Measurements from ENCODE around the gene WNT11.
"Not testable (repeated sequence)": the region's sequence is repeated elsewhere in the genome, so short reads cannot be mapped to it uniquely, and the experiment has no call there.

The WNT11 gene

DNA sequence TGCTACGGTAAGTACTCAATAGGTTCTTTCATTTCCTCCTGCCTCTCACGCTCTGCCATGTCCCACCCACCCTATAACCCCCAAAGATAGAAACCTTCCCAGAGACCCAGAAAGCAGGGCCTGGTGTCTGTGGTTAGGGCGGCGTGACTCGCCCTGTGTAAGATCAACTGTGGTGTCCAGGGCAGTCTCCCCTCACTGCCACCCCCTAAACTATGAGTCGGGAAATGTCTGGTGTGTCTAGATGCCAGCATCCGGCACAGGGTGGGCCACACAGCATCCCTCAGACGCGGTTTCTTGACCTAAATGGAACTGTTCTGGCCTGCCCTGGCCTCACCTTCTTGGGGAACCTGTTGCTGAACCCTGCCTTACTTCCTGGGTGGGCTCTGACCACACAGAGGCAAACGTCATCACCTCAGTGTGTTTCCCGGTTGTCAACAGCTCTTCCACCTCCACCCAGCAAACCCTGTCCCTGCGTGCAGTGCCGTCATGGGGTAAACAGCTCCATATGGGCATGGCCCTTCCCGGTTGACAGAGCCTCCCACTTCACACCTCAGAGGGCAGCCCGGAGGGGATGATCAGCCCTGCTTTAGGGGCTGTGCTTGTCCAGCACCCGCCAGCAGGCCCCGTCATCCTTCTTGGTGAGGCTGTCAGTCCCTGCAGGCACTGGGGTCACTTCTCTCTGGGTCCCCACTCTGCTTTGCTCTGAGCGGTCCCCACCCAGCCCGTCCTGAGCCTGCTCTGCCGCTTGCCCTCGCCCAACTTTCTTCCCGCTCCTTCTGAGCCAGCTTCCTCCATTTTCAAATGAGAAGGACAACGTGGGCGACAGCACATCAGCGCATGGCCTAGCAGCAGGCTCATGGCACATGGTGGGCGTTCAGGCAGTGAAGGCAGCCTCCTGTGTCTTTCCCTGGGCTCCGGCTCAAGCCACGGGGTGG, 6.0 kb downstream of the WNT11 start:
- WGBS (ENCODE audit: extremely low coverage, insufficient coverage, low lambda C conversion rate): no CpG with 5 or more reads among the region's 28 CpGs
- DNase-seq: no peak
- Histone ChIP-seq H3K4me3 (ENCODE audit: low read length) (no peak overlapping the region), H3K36me3 (ENCODE audit: control insufficient read depth, insufficient read depth, low read length) (no peaks in the 10 kb centered on the region), H3K9ac (ENCODE audit: low read length) (no peak overlapping the region), H4K8ac (ENCODE audit: low read depth, low read length) (no peak overlapping the region), H3K56ac (ENCODE audit: low read length) (no peak overlapping the region), H2BK15ac (replicated peaks; ENCODE audit: low read depth) (no peak overlapping the region), H3K27ac (ENCODE audit: low read depth, low read length) (no peak overlapping the region), H2BK5ac (ENCODE audit: low read length) (no peak overlapping the region), H2AK5ac (ENCODE audit: low read length) (no peak overlapping the region), H3K79me2 (ENCODE audit: control insufficient read depth, insufficient read depth, low read length) (no peaks in the 10 kb centered on the region), H3K4me2 (ENCODE audit: low read length) (no peak overlapping the region), H3K18ac (ENCODE audit: low read length) (no peak overlapping the region), H2BK120ac (ENCODE audit: low read depth, low read length) (no peak overlapping the region), H3K79me1 (ENCODE audit: low read length) (no peaks in the 10 kb centered on the region), H3K23ac (ENCODE audit: low read length) (no peak overlapping the region), H3K4me1 (ENCODE audit: control insufficient read depth, low read depth, low read length) (no peaks in the 10 kb centered on the region), H4K5ac (ENCODE audit: low read length) (no peak overlapping the region), H3K4ac (ENCODE audit: low read depth, low read length) (no peak overlapping the region), H3K27me3 (ENCODE audit: insufficient read depth, low read length, poor library complexity) (peaks cover 6% of the 10 kb centered on the region)

DNA sequence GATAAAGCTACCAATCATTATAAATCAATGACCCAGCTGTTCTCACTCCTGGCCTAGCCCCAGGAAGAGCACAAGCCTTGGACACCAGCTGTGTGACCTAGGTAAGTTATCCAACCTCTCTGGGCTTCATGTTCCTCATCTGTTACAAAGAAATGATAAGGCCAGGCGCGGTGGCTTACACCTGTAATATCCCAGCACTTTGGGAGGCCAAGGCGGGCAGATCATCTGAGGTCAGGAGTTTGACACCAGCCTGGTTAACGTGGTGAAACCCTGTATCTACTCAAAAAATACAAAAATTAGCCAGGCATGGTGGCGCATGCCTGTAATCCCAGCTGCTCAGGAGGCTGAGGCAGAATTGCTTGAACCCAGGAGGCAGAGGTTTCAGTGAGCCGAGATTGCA, 7.6 kb downstream of the WNT11 start:
- not testable (repeated sequence) for H3K23ac ChIP-seq (ENCODE audit: low read length); H3K4me2 ChIP-seq (ENCODE audit: low read length); H2BK15ac ChIP-seq (replicated peaks; ENCODE audit: low read depth); H2BK5ac ChIP-seq (ENCODE audit: low read length); H3K18ac ChIP-seq (ENCODE audit: low read length); H3K27ac ChIP-seq (ENCODE audit: low read depth, low read length); H3K4ac ChIP-seq (ENCODE audit: low read depth, low read length); H3K56ac ChIP-seq (ENCODE audit: low read length); H3K4me1 ChIP-seq (ENCODE audit: control insufficient read depth, low read depth, low read length); H3K9ac ChIP-seq (ENCODE audit: low read length); H2AK5ac ChIP-seq (ENCODE audit: low read length); H4K8ac ChIP-seq (ENCODE audit: low read depth, low read length); H3K27me3 ChIP-seq (ENCODE audit: insufficient read depth, low read length, poor library complexity); H3K79me2 ChIP-seq (ENCODE audit: control insufficient read depth, insufficient read depth, low read length); H4K5ac ChIP-seq (ENCODE audit: low read length); H3K4me3 ChIP-seq (ENCODE audit: low read length); H3K79me1 ChIP-seq (ENCODE audit: low read length); DNase-seq; H2BK120ac ChIP-seq (ENCODE audit: low read depth, low read length); H3K36me3 ChIP-seq (ENCODE audit: control insufficient read depth, insufficient read depth, low read length)
- no CpG with 5 or more reads among the region's 6 CpGs for WGBS (ENCODE audit: extremely low coverage, insufficient coverage, low lambda C conversion rate)

DNA sequence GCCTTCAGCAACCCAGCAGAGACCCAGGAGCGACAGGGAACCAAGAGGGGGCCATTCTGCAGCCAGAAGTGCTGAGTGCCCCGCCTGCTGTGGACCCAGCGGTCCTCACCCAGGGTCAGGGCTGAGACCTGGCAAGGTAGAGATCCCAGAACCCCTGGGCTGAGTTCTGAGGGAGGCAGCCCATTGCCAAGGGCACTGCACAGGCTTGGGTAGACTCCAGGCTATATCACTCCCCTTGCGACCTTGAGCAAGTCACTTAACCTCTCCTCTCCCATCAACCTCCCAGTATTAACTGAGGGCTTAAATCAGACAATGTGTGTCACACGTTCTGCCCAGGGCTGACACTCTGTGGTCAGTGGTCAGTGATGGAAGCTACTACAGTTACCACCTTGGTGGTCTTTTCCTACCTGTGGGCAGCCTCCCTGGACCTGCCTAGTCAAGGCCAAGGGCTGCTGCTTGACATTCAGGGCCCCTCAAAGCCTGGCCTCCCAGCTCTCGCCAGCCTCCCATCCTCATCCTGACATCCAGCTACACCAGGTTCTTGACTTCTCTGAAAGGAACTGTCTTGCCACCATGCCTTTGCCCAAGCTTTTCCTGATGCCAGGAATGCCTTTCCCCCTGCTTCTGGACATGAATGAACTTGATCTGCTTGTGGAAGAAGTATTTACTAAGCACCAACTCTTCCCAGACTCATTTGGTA, 8.2 kb downstream of the WNT11 start:
- Histone ChIP-seq H2BK120ac (ENCODE audit: low read depth, low read length) (no peak overlapping the region), H2AK5ac (ENCODE audit: low read length) (no peak overlapping the region), H3K27me3 (ENCODE audit: insufficient read depth, low read length, poor library complexity) (no peaks in the 10 kb centered on the region), H3K4me3 (ENCODE audit: low read length) (no peak overlapping the region), H3K79me1 (ENCODE audit: low read length) (no peaks in the 10 kb centered on the region), H3K79me2 (ENCODE audit: control insufficient read depth, insufficient read depth, low read length) (no peaks in the 10 kb centered on the region), H3K56ac (ENCODE audit: low read length) (no peak overlapping the region), H4K8ac (ENCODE audit: low read depth, low read length) (no peak overlapping the region), H3K27ac (ENCODE audit: low read depth, low read length) (no peak overlapping the region), H3K23ac (ENCODE audit: low read length) (no peak overlapping the region), H3K4ac (ENCODE audit: low read depth, low read length) (no peak overlapping the region), H3K4me1 (ENCODE audit: control insufficient read depth, low read depth, low read length) (no peaks in the 10 kb centered on the region), H2BK5ac (ENCODE audit: low read length) (no peak overlapping the region), H3K9ac (ENCODE audit: low read length) (no peak overlapping the region), H3K4me2 (ENCODE audit: low read length) (no peak overlapping the region), H4K5ac (ENCODE audit: low read length) (no peak overlapping the region), H3K36me3 (ENCODE audit: control insufficient read depth, insufficient read depth, low read length) (no peaks in the 10 kb centered on the region), H2BK15ac (replicated peaks; ENCODE audit: low read depth) (no peak overlapping the region), H3K18ac (ENCODE audit: low read length) (no peak overlapping the region)
- WGBS (ENCODE audit: extremely low coverage, insufficient coverage, low lambda C conversion rate): no CpG with 5 or more reads among the region's 6 CpGs
- no peak for DNase-seq

DNA sequence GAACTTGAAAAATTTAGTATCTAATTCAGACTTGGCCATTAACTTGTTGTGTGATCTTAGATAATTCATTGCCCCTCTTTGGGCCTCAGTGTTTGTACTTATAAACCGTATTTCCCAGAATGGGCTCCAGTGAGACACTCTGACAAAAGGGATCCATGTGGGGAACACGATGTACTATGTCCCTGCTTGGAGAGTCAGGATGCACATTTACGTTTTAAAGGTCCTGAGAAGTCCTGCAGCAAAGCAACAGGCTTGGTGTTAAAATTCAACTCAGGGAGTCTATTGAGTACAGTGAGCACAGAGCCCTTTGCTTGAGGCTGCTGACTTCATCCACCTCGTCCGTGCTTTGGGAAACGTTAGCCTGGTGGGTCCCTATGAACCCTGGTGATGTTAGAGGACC, 9.0 kb downstream of the WNT11 start:
- no peaks in the 10 kb centered on the region for H3K27me3 ChIP-seq (ENCODE audit: insufficient read depth, low read length, poor library complexity)
- H2BK15ac ChIP-seq (replicated peaks; ENCODE audit: low read depth): no peak overlapping the region
- no peak overlapping the region for H3K9ac ChIP-seq (ENCODE audit: low read length)
- no peaks in the 10 kb centered on the region for H3K4me1 ChIP-seq (ENCODE audit: control insufficient read depth, low read depth, low read length)
- no peak overlapping the region for H3K4me3 ChIP-seq (ENCODE audit: low read length)
- H4K8ac ChIP-seq (ENCODE audit: low read depth, low read length): no peak overlapping the region
- H3K18ac ChIP-seq (ENCODE audit: low read length): no peak overlapping the region
- no peaks in the 10 kb centered on the region for H3K36me3 ChIP-seq (ENCODE audit: control insufficient read depth, insufficient read depth, low read length)
- DNase-seq: no peak
- H3K4ac ChIP-seq (ENCODE audit: low read depth, low read length): no peak overlapping the region
- H4K5ac ChIP-seq (ENCODE audit: low read length): no peak overlapping the region
- no peak overlapping the region for H2AK5ac ChIP-seq (ENCODE audit: low read length)
- H3K79me1 ChIP-seq (ENCODE audit: low read length): no peaks in the 10 kb centered on the region
- no peak overlapping the region for H2BK120ac ChIP-seq (ENCODE audit: low read depth, low read length)
- H3K27ac ChIP-seq (ENCODE audit: low read depth, low read length): no peak overlapping the region
- H3K23ac ChIP-seq (ENCODE audit: low read length): no peak overlapping the region
- no CpG with 5 or more reads among the region's 6 CpGs for WGBS (ENCODE audit: extremely low coverage, insufficient coverage, low lambda C conversion rate)
- no peak overlapping the region for H3K4me2 ChIP-seq (ENCODE audit: low read length)
- no peaks in the 10 kb centered on the region for H3K79me2 ChIP-seq (ENCODE audit: control insufficient read depth, insufficient read depth, low read length)
- H2BK5ac ChIP-seq (ENCODE audit: low read length): no peak overlapping the region
- no peak overlapping the region for H3K56ac ChIP-seq (ENCODE audit: low read length)

DNA sequence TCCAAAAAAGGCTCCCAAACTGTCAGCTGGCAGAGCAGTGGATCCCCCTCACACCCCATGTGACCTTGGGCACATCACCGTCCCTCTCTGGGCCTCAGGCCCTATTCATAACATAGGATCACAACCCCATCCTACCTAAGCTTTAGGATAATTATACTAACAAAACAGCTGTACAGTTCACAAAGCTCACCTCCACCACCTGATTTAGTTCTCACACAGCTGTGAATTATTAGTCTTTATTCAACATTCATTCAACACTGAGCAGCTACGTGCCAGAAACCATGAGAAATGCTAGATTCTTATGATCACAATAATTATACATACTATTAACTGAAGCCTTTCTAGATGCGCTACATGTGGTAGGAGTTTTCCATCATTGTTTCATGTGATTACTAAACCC, 9.5 kb downstream of the WNT11 start:
- Histone ChIP-seq H2BK5ac (ENCODE audit: low read length) (no peak overlapping the region), H3K4me1 (ENCODE audit: control insufficient read depth, low read depth, low read length) (no peaks in the 10 kb centered on the region), H3K27me3 (ENCODE audit: insufficient read depth, low read length, poor library complexity) (no peaks in the 10 kb centered on the region), H2AK5ac (ENCODE audit: low read length) (no peak overlapping the region), H3K4me2 (ENCODE audit: low read length) (no peak overlapping the region), H4K5ac (ENCODE audit: low read length) (no peak overlapping the region), H4K8ac (ENCODE audit: low read depth, low read length) (no peak overlapping the region), H2BK15ac (replicated peaks; ENCODE audit: low read depth) (no peak overlapping the region), H3K79me2 (ENCODE audit: control insufficient read depth, insufficient read depth, low read length) (no peaks in the 10 kb centered on the region), H3K36me3 (ENCODE audit: control insufficient read depth, insufficient read depth, low read length) (no peaks in the 10 kb centered on the region), H3K4ac (ENCODE audit: low read depth, low read length) (no peak overlapping the region), H3K23ac (ENCODE audit: low read length) (no peak overlapping the region), H3K27ac (ENCODE audit: low read depth, low read length) (no peak overlapping the region), H3K56ac (ENCODE audit: low read length) (no peak overlapping the region), H3K79me1 (ENCODE audit: low read length) (no peaks in the 10 kb centered on the region), H2BK120ac (ENCODE audit: low read depth, low read length) (no peak overlapping the region), H3K4me3 (ENCODE audit: low read length) (no peak overlapping the region), H3K9ac (ENCODE audit: low read length) (no peak overlapping the region), H3K18ac (ENCODE audit: low read length) (no peak overlapping the region)
- no peak for DNase-seq
- no CpG with 5 or more reads among the region's 3 CpGs for WGBS (ENCODE audit: extremely low coverage, insufficient coverage, low lambda C conversion rate)
